Prostate gland (tissue), 2 donors: ENCODE results near the gene CYTH1. TPM values are rescaled to one million over a fixed set of nuclear protein-coding genes. Genes with fewer than 3 reads are reported as not detected.
A peak's percentile ranks its signal among the peaks of the same experiment; 100 is the strongest.

Experiments used
- DNase-seq: peaks from one replicate; pipeline ENCODE4 v3.0.0-alpha.2; 2019; ENCODE audit warnings: low spot score
- H3K27ac ChIP-seq, 2 donors: fragments of 200-600 bp; sonication (generic); 2 replicates each; pipeline ENCODE4 v1.5.1; 2017 to 2019
- H3K27me3 ChIP-seq: fragments of 200-600 bp; sonication (generic); replicated peaks from 2 replicates; pipeline ENCODE4 v1.5.1; 2019; ENCODE audit not compliant: insufficient read depth
- H3K36me3 ChIP-seq, 2 donors: fragments of 200-600 bp; sonication (generic); 1 replicate in 1 of 2; 2 replicates in 1 of 2; pipeline versions ENCODE4 v1.5.1 to v1.8.1; 2017 to 2019
- H3K4me1 ChIP-seq: fragments of 200-600 bp; sonication (generic); replicated peaks from 2 replicates; pipeline ENCODE4 v1.5.1; 2019
- H3K4me3 ChIP-seq, 2 donors: fragments of 200-600 bp; sonication (generic); 2 replicates each; pipeline ENCODE4 v1.5.1; 2017 to 2019
- H3K9me3 ChIP-seq: fragments of 200-600 bp; sonication (generic); 2 replicates; pipeline ENCODE4 v1.5.1; 2017
- CTCF ChIP-seq, 4 experiments: fragments of 200-600 bp in 2 of 4; fragments of 450-650 bp in 2 of 4; sonication (generic) in 2 of 4; IDR thresholded peaks; 1 replicate in 3 of 4; 2 replicates in 1 of 4; pipeline ENCODE4 v1.5.1; 2016 to 2019; ENCODE audit warnings: antibody characterized with exemption in 4 of 4, mild to moderate bottlenecking in 2 of 4, moderate library complexity in 2 of 4
- POLR2A ChIP-seq: fragments of 450-650 bp; IDR thresholded peaks from one replicate; pipeline ENCODE4 v1.6.1; 2016; ENCODE audit warnings: antibody characterized with exemption, mild to moderate bottlenecking
- POLR2AphosphoS5 ChIP-seq: sonication (generic); formaldehyde crosslinking; IDR thresholded peaks from one replicate; pipeline ENCODE4 v1.6.1; 2017; ENCODE audit warnings: antibody characterized with exemption
- WGBS: methylation state at CpG from one replicate; pipeline ENCODE4 v1.1.5; 2018; 5-methylcytosine and 5-hydroxymethylcytosine counted together
- intact Hi-C: fragments of 100-400 bp; cut with DNase I; formaldehyde crosslinking; loops from one replicate; pipeline ENCODE4 v1.14.2; 2022
- total RNA-seq, 2 donors: library from RNA; depleted of rRNA; stranded (reverse); fragments of >200 nt; gene quantifications; one replicate each; pipeline ENCODE4 v1.1.0, GENCODE V29; 2016

The CYTH1 gene
- total RNA-seq, 2 donors from 2014 or later: 65.2 to 73.9 TPM

GRCh38 chr17:78727057-78727456 lies 55.0 kb downstream of the CYTH1 start:
- Histone ChIP-seq H3K4me1 (peaks cover 13% of the 10 kb centered on the region), H3K9me3 (no peaks in the 10 kb centered on the region), H3K27me3 (no peaks in the 10 kb centered on the region), H3K27ac (no peak overlapping the region), H3K4me3 (no peak overlapping the region), H3K36me3 (no peaks in the 10 kb centered on the region)
- WGBS: 93% methylated on average over 5 of the region's 5 CpGs
- intact Hi-C loops: no loop called here
- TF ChIP-seq POLR2AphosphoS5 (no peak), POLR2A (no peak), CTCF (IDR thresholded peaks at IDR 0.05) (no peak)
- DNase-seq: no peak

- intact Hi-C loops: no loop called here
- peaks cover 13% of the 10 kb centered on the region for H3K4me1 ChIP-seq
- H3K36me3 ChIP-seq: no peaks in the 10 kb centered on the region
- no peak for TF ChIP-seq POLR2AphosphoS5
- TF ChIP-seq CTCF (IDR thresholded peaks at IDR 0.05): no peak
- TF ChIP-seq POLR2A: no peak
- H3K27me3 ChIP-seq: no peaks in the 10 kb centered on the region
- 73% methylated on average over 13 of the region's 13 CpGs for WGBS
- no peak for DNase-seq
- H3K4me3 ChIP-seq: no peak overlapping the region
- no peaks in the 10 kb centered on the region for H3K9me3 ChIP-seq
- H3K27ac ChIP-seq: no peak overlapping the region
Observed at GRCh38 chr17:78726513-78726912, 55.6 kb downstream of the CYTH1 start.

GRCh38 chr17:78725448-78726021 lies 56.5 kb downstream of the CYTH1 start:
- H3K4me3 ChIP-seq: no peak overlapping the region
- peaks cover 16% of the 10 kb centered on the region for H3K4me1 ChIP-seq
- TF ChIP-seq CTCF (IDR thresholded peaks at IDR 0.05): no peak
- TF ChIP-seq POLR2AphosphoS5: no peak
- no peak for TF ChIP-seq POLR2A
- no peaks in the 10 kb centered on the region for H3K9me3 ChIP-seq
- no peak for DNase-seq
- intact Hi-C loops: no loop called here
- no peaks in the 10 kb centered on the region for H3K27me3 ChIP-seq
- H3K36me3 ChIP-seq: no peaks in the 10 kb centered on the region
- 79% methylated on average over 6 of the region's 6 CpGs for WGBS
- H3K27ac ChIP-seq: no peak overlapping the region

GRCh38 chr17:78724999-78725398 lies 57.1 kb downstream of the CYTH1 start:
- no peak overlapping the region for H3K27ac ChIP-seq
- H3K27me3 ChIP-seq: no peaks in the 10 kb centered on the region
- no peak for TF ChIP-seq POLR2AphosphoS5
- TF ChIP-seq CTCF (IDR thresholded peaks at IDR 0.05): no peak
- no peak for TF ChIP-seq POLR2A
- H3K36me3 ChIP-seq: no peaks in the 10 kb centered on the region
- H3K9me3 ChIP-seq: no peaks in the 10 kb centered on the region
- intact Hi-C loops: no loop called here
- no peak overlapping the region for H3K4me3 ChIP-seq
- DNase-seq: no peak
- H3K4me1 ChIP-seq: peaks cover 20% of the 10 kb centered on the region
- 76% methylated on average over 7 of the region's 7 CpGs for WGBS

- no peak overlapping the region for H3K4me3 ChIP-seq
- H3K9me3 ChIP-seq: no peaks in the 10 kb centered on the region
- WGBS: 36% methylated on average over 5 of the region's 5 CpGs
- intact Hi-C loops: no loop called here
- no peak for TF ChIP-seq POLR2A
- peak; percentile 49 for TF ChIP-seq POLR2AphosphoS5
- peaks cover 24% of the 10 kb centered on the region for H3K4me1 ChIP-seq
- no peaks in the 10 kb centered on the region for H3K27me3 ChIP-seq
- H3K27ac ChIP-seq: no peak overlapping the region
- DNase-seq: peak; percentile 66
- no peaks in the 10 kb centered on the region for H3K36me3 ChIP-seq
Observed at GRCh38 chr17:78724544-78724943, 57.5 kb downstream of the CYTH1 start.
